H1 (cell line): ENCODE measurements around the gene MAML1. TPM values are rescaled to one million over a fixed set of nuclear protein-coding genes. Genes with fewer than 3 reads are reported as not detected.

Source experiments
- BACH1 ChIP-seq: IDR thresholded peaks from 2 replicates; pipeline ENCODE4 v1.6.1; 2012; ENCODE audit warnings: low read length, improper control_type of control experiment
- CEBPB ChIP-seq: IDR thresholded peaks from 2 replicates; pipeline ENCODE4 v1.6.1; 2012; ENCODE audit warnings: low read depth, low read length
- CHD2 ChIP-seq: IDR thresholded peaks from 2 replicates; pipeline ENCODE4 v1.6.1; 2012; ENCODE audit warnings: low read length, improper control_type of control experiment
- E2F6 ChIP-seq: IDR thresholded peaks from 2 replicates; pipeline ENCODE4 v1.6.1; 2012; ENCODE audit warnings: inconsistent platforms
- GTF2F1 ChIP-seq: IDR thresholded peaks from 2 replicates; pipeline ENCODE4 v1.6.1; 2012; ENCODE audit warnings: low read depth, low read length, improper control_type of control experiment, borderline replicate concordance
- KDM1A ChIP-seq: fragments of 200-600, 300-600 bp; sonication (generic); IDR thresholded peaks from 2 replicates; pipeline ENCODE4 v1.7.1; 2016; ENCODE audit warnings: mild to moderate bottlenecking, low read length, borderline replicate concordance
- RNF2 ChIP-seq: fragments of 200-900, 300-1000 bp; sonication (generic); IDR thresholded peaks from 2 replicates; pipeline ENCODE4 v1.7.1; 2016; ENCODE audit warnings: borderline replicate concordance, low read depth, mild to moderate bottlenecking, antibody characterized with exemption, low read length; ENCODE audit not compliant: poor library complexity, severe bottlenecking; ENCODE audit errors: missing control alignments
- SIN3A ChIP-seq, 2 experiments: IDR thresholded peaks in 1 of 2; conservative IDR thresholded peaks in 1 of 2; 2 replicates each; pipeline ENCODE4 v1.6.1; 2011 to 2012; ENCODE audit warnings: low read length in 2 of 2, improper control_type of control experiment in 1 of 2, low read depth in 1 of 2, mild to moderate bottlenecking in 1 of 2
- YY1 ChIP-seq: IDR thresholded peaks from 2 replicates; pipeline ENCODE4 v1.6.1; 2011; ENCODE audit warnings: low read depth, mild to moderate bottlenecking, low read length
- polyA plus RNA-seq, 7 experiments: library from polyadenylated mRNA; depleted of rRNA in 3 of 7; stranded (reverse) in 5 of 7; unstranded in 2 of 7; fragments of >200 nt in 5 of 7; fragments of 200-250 nt in 2 of 7; gene quantifications; 1 replicate in 5 of 7; 2 replicates in 1 of 7; 4 replicates in 1 of 7; pipeline versions ENCODE4 v1.2.1 to v1.2.3, GENCODE V29; 2011 to 2013; ENCODE audit warnings: missing spikeins in 2 of 7, mixed read lengths in 2 of 7
- total RNA-seq: library from RNA; stranded (reverse); fragmentation: NEBNext Ultra II Directional; extraction: Animal tissue kit (Norgen Biotek cat#: 25700); gene quantifications from 2 replicates; pipeline ENCODE4 v1.2.1, GENCODE V29; 2021

The MAML1 gene
- total and polyA plus RNA-seq, 2 of the 8 experiments (the other 6 are each of a cell fraction or from before 2014, with no cell fraction given) = 17.1 to 41.9 TPM

- no peak for TF ChIP-seq KDM1A
- TF ChIP-seq CHD2 = no peak
- TF ChIP-seq SIN3A (conservative IDR thresholded peaks at IDR 0.05 in 1 of 2, IDR thresholded peaks at IDR 0.05 in 1 of 2; ENCODE audit: low read depth in 1 of 2, low read length in 2 of 2) = peak in 1 of 2 experiments; percentile 30; a peak in 1 of 4 replicates
- TF ChIP-seq YY1 = no peak; the same call in 1 of the 2 replicates
- peak; percentile 32 for TF ChIP-seq RNF2
- TF ChIP-seq GTF2F1 = no peak
- TF ChIP-seq BACH1 = peak; percentile 98
- peak; percentile 87 for TF ChIP-seq E2F6
- TF ChIP-seq CEBPB = no peak
- TF ChIP-seq, all 59 proteins: peak for 10
Observed at GRCh38 chr5:179819296-179820126, 86.9 kb downstream of the MAML1 start (continued).
